HepG2 (cell line): ENCODE measurements around the gene DCST2. TPM values are rescaled to one million over a fixed set of nuclear protein-coding genes. Genes with fewer than 3 reads are reported as not detected.
A peak's percentile ranks its signal among the peaks of the same experiment; 100 is the strongest.

Source experiments
- ELF4 ChIP-seq: sonication (generic); formaldehyde crosslinking; IDR thresholded peaks from 2 replicates; pipeline ENCODE4 v1.5.0; 2020; ENCODE audit warnings: missing genetic modification reagents, mild to moderate bottlenecking, moderate library complexity, borderline replicate concordance
- MZF1 ChIP-seq: sonication (generic); formaldehyde crosslinking; IDR thresholded peaks from 2 replicates; pipeline ENCODE4 v1.8.1; 2023; ENCODE audit warnings: mild to moderate bottlenecking, missing genetic modification reagents, borderline replicate concordance
- NBN ChIP-seq: fragments of 450-650 bp; conservative IDR thresholded peaks from 2 replicates; pipeline ENCODE4 v1.6.1; 2017
- NFKBIZ ChIP-seq: IDR thresholded peaks from 2 replicates; pipeline ENCODE4 v1.6.1; 2018; ENCODE audit warnings: missing genetic modification reagents, missing compliant biosample characterization
- NFYB ChIP-seq: sonication (generic); formaldehyde crosslinking; IDR thresholded peaks from 2 replicates; pipeline ENCODE4 v1.4.0; 2020; ENCODE audit warnings: missing genetic modification reagents
- RBFOX2 ChIP-seq: fragments of 200-400 bp; formaldehyde crosslinking; IDR thresholded peaks from 2 replicates; pipeline ENCODE4 v1.6.1; 2017; ENCODE audit warnings: low read depth, mild to moderate bottlenecking, low read length
- RERE ChIP-seq: IDR thresholded peaks from 2 replicates; pipeline ENCODE4 v1.6.1; 2016; ENCODE audit warnings: low read depth, missing genetic modification reagents, missing compliant biosample characterization
- TRIM24 ChIP-seq: sonication (generic); formaldehyde crosslinking; IDR thresholded peaks from 2 replicates; pipeline ENCODE4 v1.8.0; 2022; ENCODE audit warnings: mild to moderate bottlenecking, missing genetic modification reagents
- XBP1 ChIP-seq: sonication (generic); formaldehyde crosslinking; IDR thresholded peaks from 2 replicates; pipeline ENCODE4 v1.5.0; 2020; ENCODE audit warnings: missing genetic modification reagents
- ZBTB33 ChIP-seq: sonication (generic); formaldehyde crosslinking; IDR thresholded peaks from 2 replicates; pipeline ENCODE4 v1.4.0; 2020; ENCODE audit warnings: missing genetic modification reagents
- ZNF12 ChIP-seq: sonication (generic); formaldehyde crosslinking; IDR thresholded peaks from 2 replicates; pipeline ENCODE4 v1.5.0; 2020; ENCODE audit warnings: missing genetic modification reagents
- ZNF570 ChIP-seq: sonication (generic); formaldehyde crosslinking; IDR thresholded peaks from 2 replicates; pipeline ENCODE4 v1.4.0; 2020; ENCODE audit warnings: mild to moderate bottlenecking, missing genetic modification reagents, borderline replicate concordance
- ZNF574 ChIP-seq: sonication (generic); formaldehyde crosslinking; IDR thresholded peaks from 2 replicates; pipeline ENCODE4 v1.4.0; 2020; ENCODE audit warnings: missing genetic modification reagents
- ZNF772 ChIP-seq: sonication (generic); formaldehyde crosslinking; IDR thresholded peaks from 2 replicates; pipeline ENCODE4 v1.5.0; 2020; ENCODE audit warnings: mild to moderate bottlenecking, missing genetic modification reagents
- ZSCAN25 ChIP-seq: sonication (generic); formaldehyde crosslinking; IDR thresholded peaks from 2 replicates; pipeline ENCODE4 v1.8.0; 2022; ENCODE audit warnings: mild to moderate bottlenecking, missing genetic modification reagents
- polyA plus RNA-seq, 8 experiments: library from polyadenylated mRNA; depleted of rRNA in 3 of 8; stranded (reverse) in 7 of 8; unstranded in 1 of 8; fragments of >200 nt; fragmentation: Illumina TruSeq in 4 of 8; extraction: Trizol in 4 of 8; gene quantifications; 2 replicates each; pipeline versions ENCODE4 v1.2.1 to v1.2.3, GENCODE V29; 2011 to 2016; ENCODE audit warnings: low read depth in 4 of 8, missing spikeins in 1 of 8, mixed read lengths in 1 of 8; ENCODE audit not compliant: insufficient read depth in 1 of 8
- total RNA-seq, 5 experiments: library from RNA; depleted of rRNA; stranded (reverse); fragments of >200 nt; fragmentation: Illumina TruSeq; extraction: Trizol; gene quantifications; 2 replicates each; pipeline ENCODE4 v1.2.3, GENCODE V29; 2016; ENCODE audit warnings: low read depth in 1 of 5
- TF ChIP-seq, protein P1 (sequence below): sonication (generic); formaldehyde crosslinking; IDR thresholded peaks from 2 replicates; pipeline ENCODE4 v1.5.1; 2020; ENCODE audit warnings: missing genetic modification reagents, mild to moderate bottlenecking, borderline replicate concordance

The DCST2 gene
- total and polyA plus RNA-seq, 2 of the 13 experiments (the other 11 are each of a cell fraction or from before 2014, with no cell fraction given), result 0.74 TPM; not detected in 1

- TF ChIP-seq, protein P1, sequence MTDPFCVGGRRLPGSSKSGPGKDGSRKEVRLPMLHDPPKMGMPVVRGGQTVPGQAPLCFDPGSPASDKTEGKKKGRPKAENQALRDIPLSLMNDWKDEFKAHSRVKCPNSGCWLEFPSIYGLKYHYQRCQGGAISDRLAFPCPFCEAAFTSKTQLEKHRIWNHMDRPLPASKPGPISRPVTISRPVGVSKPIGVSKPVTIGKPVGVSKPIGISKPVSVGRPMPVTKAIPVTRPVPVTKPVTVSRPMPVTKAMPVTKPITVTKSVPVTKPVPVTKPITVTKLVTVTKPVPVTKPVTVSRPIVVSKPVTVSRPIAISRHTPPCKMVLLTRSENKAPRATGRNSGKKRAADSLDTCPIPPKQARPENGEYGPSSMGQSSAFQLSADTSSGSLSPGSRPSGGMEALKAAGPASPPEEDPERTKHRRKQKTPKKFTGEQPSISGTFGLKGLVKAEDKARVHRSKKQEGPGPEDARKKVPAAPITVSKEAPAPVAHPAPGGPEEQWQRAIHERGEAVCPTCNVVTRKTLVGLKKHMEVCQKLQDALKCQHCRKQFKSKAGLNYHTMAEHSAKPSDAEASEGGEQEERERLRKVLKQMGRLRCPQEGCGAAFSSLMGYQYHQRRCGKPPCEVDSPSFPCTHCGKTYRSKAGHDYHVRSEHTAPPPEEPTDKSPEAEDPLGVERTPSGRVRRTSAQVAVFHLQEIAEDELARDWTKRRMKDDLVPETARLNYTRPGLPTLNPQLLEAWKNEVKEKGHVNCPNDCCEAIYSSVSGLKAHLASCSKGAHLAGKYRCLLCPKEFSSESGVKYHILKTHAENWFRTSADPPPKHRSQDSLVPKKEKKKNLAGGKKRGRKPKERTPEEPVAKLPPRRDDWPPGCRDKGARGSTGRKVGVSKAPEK (CRISPR knock-in tag), result no peak
- TF ChIP-seq ZNF772 (CRISPR knock-in tag), result no peak
- TF ChIP-seq NFYB (CRISPR knock-in tag), result peak; percentile 67
- TF ChIP-seq ZNF12 (CRISPR knock-in tag), result no peak
- TF ChIP-seq ZSCAN25, result 0 out of 2 replicates have a peak, but pooled peaks have one; percentile 27
- no peak for TF ChIP-seq ZNF570
- no peak for TF ChIP-seq NBN
- TF ChIP-seq NFKBIZ (CRISPR knock-in tag), result no peak
- TF ChIP-seq MZF1 (CRISPR knock-in tag), result no peak
- no peak for TF ChIP-seq XBP1 (CRISPR knock-in tag)
- no peak for TF ChIP-seq RERE (CRISPR knock-in tag)
- no peak for TF ChIP-seq TRIM24
- peak; percentile 36; the same call in 1 of the 2 replicates for TF ChIP-seq RBFOX2
- no peak for TF ChIP-seq ELF4 (CRISPR knock-in tag)
- peak; percentile 32; the same call in 1 of the 2 replicates for TF ChIP-seq ZNF574 (CRISPR knock-in tag)
- no peak for TF ChIP-seq ZBTB33 (CRISPR knock-in tag)
These were observed 62.8 kb downstream of the DCST2 start, which contains the start of gene SHC1 (continued) for GRCh38 chr1:154970631-154971340.
